IPS-18a (cell line): ENCODE results near the gene CTIF.

Experiments used
- H3K27ac ChIP-seq: one replicate; pipeline ENCODE4 v1.5.1; 2013; ENCODE audit warnings: low read length
- H3K27me3 ChIP-seq: one replicate; pipeline ENCODE4 v1.6.1; 2013; ENCODE audit warnings: mild to moderate bottlenecking, low read length; ENCODE audit not compliant: control insufficient read depth, insufficient read depth
- H3K36me3 ChIP-seq: one replicate; pipeline ENCODE4 v1.6.1; 2013; ENCODE audit warnings: low read depth, low read length; ENCODE audit not compliant: control insufficient read depth
- H3K4me1 ChIP-seq: one replicate; pipeline ENCODE4 v1.6.1; 2013; ENCODE audit warnings: low read depth, low read length; ENCODE audit not compliant: control insufficient read depth
- H3K4me3 ChIP-seq: one replicate; pipeline ENCODE4 v1.5.1; 2013; ENCODE audit warnings: low read length
- H3K9ac ChIP-seq: one replicate; pipeline ENCODE4 v1.6.1; 2013; ENCODE audit warnings: mild to moderate bottlenecking, low read length, moderate library complexity
- H3K9me3 ChIP-seq: one replicate; pipeline ENCODE4 v1.6.1; 2013; ENCODE audit warnings: low read depth, low read length; ENCODE audit not compliant: control insufficient read depth

Gene CTIF

DNA sequence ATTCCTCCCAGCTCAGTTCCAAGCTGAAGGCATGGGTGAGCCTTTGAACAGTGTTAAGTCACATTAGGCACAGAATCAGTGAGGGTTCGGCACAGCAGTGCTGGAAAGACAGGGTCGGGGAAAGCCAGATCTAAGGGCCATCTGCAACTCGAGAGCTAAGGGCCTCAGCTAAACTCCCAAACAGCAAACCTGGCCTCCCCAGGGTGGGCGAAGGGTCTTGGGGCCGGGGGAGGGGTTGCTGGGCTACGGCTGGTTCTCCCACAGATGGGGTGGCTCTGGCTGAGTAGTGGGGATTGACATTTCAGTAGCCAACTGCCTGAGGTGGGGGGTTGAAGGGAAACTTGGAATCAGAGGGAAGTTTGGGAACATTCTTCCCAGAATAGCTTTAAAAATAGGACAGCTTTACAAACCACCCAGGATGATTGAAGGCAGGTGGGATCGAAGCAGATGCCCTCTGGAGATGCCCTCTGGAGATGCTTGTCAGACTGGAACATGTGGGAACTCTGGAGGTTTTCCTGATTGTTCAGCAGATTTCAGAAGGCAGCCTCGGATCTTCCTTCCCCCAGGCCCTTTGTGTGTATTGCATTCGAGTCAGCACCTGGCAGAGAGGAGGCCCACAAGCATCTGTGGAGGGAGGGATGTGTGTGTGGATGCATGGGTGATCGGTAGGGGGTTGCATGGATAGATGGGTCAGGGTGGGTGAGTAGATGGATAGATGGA lies 255.6 kb downstream of the CTIF start:
- no peaks in the 10 kb centered on the region for H3K27me3 ChIP-seq
- H3K9ac ChIP-seq: no peak overlapping the region
- H3K27ac ChIP-seq: no peak overlapping the region
- no peaks in the 10 kb centered on the region for H3K4me1 ChIP-seq
- H3K36me3 ChIP-seq: no peaks in the 10 kb centered on the region
- no peak overlapping the region for H3K4me3 ChIP-seq
- H3K9me3 ChIP-seq: no peaks in the 10 kb centered on the region

DNA sequence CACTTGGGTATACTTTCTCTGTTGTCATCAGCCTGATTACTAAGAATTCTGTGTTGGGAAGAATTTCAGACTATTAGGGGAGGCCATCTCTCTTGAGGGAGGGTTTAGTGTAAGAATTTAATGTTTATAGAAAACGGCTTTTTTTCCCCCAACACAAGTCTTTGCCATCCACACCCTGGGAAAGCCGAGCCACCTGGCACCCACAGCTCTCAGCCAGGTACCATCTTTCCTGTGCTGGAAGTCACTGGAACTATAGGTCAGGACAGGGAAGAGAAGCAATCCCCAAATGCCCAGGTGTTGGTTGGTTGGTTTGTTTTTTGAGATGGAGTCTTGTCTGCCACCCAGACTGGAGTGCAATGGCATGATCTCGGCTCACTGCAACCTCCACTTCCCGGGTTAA lies 256.9 kb downstream of the CTIF start:
- Histone ChIP-seq H3K36me3 (no peaks in the 10 kb centered on the region), H3K9me3 (no peaks in the 10 kb centered on the region), H3K27me3 (no peaks in the 10 kb centered on the region), H3K4me1 (no peaks in the 10 kb centered on the region), H3K27ac (no peak overlapping the region), H3K9ac (no peak overlapping the region), H3K4me3 (no peak overlapping the region)

DNA sequence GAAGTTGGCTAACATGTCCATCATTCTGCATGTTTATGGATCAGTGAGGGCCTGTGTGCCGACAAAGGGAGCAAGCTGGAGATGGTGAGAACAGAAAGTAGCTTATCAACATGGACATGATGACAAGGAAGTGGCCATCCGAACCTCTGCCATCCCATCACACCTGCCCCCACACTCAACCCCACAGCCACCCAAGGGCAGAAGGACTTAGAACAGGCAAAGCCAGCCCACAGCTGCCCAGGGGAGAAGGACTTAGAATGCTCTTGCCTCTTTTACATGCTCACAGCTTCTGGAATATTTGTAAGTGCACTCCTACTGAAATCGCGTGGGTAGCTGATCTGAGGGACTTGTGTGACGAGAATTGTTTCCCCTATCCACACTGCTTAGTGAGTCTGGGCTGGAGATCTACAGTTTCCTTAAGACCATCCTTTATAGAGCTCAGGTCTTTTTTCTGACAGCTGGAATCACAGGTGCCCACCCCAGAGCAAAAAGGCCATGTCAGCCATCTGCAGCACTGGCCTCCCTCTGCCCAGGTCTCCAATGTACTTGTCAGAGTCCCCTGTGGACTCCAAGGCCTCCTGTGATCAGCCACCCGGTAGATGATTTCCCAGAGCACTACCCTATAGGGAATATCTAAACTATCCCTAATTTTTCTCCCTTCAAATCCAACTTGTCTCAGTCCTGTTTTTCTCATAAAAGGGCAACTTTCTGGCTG lies 257.8 kb downstream of the CTIF start:
- H3K4me3 ChIP-seq: no peak overlapping the region
- H3K9ac ChIP-seq: no peak overlapping the region
- no peaks in the 10 kb centered on the region for H3K36me3 ChIP-seq
- H3K27me3 ChIP-seq: no peaks in the 10 kb centered on the region
- no peak overlapping the region for H3K27ac ChIP-seq
- no peaks in the 10 kb centered on the region for H3K4me1 ChIP-seq
- no peaks in the 10 kb centered on the region for H3K9me3 ChIP-seq

DNA sequence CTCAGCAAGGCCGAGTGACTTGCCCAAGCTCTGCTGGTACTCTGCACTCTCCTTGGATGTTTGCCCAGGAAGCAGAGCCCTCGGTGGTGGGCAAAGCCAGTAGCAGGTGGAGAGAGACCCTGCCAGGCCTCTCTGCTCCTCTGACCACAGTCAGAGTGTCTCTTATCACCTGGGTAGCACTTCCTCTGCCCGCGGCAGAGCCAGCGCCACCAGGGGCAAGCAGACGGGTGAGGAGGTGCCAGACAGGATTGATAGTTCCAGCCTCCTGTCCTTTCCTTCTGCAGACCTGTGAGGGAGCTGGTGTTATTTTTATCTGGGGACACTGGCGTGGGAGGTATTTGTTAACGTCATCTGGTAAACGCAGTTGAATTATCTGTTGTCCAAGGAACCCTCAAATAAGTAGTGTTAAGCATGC lies 259.0 kb downstream of the CTIF start:
- Histone ChIP-seq H3K4me3 (no peak overlapping the region), H3K9ac (no peak overlapping the region)

DNA sequence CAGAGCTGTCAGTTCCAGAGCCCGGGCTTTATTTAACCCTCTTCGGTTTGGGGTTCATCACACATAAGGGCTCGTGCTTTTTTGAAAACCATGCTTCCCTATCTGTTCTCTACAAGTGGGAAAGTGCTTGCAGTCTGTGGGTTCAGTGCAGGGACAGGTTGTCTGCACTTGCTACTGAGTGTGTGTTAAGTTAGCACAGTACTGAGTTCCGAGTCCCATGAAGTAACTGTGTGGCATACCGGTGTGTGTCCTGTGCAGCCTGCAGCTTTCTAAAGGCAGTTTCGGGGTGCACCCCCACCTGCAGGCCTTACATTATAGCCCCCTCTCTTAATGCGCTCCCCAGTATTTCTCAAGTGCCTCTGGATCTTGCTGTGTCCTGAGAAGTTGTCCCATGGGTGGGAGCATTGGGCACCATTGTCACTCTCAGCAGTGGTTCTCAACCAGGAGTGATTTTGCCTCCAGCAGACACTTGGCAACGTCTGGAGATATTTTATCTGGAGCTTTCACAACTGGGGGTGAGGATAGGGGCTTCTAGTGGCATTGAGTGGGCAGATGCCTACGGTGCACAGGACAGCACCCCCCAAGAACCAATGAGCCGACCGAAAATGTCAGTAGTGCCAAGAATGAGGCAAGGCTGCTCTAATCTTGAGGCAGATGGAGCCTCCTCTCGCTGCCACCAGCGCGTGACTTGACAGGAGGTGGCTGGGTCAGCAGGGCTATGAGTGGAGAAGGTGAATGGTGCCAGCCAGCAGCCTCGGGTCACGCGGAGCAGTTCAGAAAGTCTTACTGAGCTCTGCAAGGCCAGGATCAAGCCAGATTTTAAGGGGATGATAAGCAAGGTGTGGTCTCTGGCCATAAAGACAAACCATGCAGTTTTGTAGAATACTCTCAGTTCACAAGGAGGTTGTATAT lies 259.8 kb downstream of the CTIF start:
- no peak overlapping the region for H3K4me3 ChIP-seq
- no peaks in the 10 kb centered on the region for H3K27me3 ChIP-seq
- no peaks in the 10 kb centered on the region for H3K36me3 ChIP-seq
- H3K4me1 ChIP-seq: no peaks in the 10 kb centered on the region
- H3K9me3 ChIP-seq: no peaks in the 10 kb centered on the region
- no peak overlapping the region for H3K9ac ChIP-seq
- no peak overlapping the region for H3K27ac ChIP-seq

More for the DNA sequence above, 259.0 kb downstream of the CTIF start:
- no peaks in the 10 kb centered on the region for H3K36me3 ChIP-seq
- no peak overlapping the region for H3K27ac ChIP-seq
- H3K4me1 ChIP-seq: no peaks in the 10 kb centered on the region
- H3K27me3 ChIP-seq: no peaks in the 10 kb centered on the region
- no peaks in the 10 kb centered on the region for H3K9me3 ChIP-seq

DNA sequence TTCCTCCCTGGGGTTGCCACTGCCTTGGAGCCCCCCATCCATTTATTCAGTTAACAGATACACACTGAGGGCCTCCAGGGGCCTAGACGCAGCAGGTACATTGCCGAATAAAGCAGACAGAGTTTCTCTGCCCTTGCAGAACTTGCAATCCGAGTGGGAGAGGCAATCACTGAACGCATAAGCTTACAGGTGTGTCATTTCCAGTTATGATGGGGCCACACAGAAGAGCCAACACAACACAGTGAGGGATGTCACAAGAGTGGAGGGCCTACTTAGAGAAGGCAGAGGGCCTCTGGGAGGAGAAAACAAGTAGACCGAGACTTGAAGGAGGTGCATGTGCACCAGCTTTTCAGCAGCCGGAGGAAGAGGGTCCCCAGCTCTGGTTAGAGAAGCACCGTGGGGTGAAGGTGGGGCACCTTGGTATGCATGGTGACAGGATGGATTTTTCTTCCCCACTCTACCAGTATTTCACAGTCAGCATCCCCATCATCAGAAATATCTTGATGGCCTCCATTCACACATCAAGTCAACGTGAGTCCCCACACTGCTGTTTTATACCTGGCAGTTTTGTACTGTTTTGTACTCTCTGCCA lies 261.0 kb downstream of the CTIF start:
- Histone ChIP-seq H3K27me3 (no peaks in the 10 kb centered on the region), H3K4me1 (no peaks in the 10 kb centered on the region), H3K9ac (no peak overlapping the region), H3K4me3 (no peak overlapping the region), H3K27ac (no peak overlapping the region), H3K36me3 (no peaks in the 10 kb centered on the region), H3K9me3 (no peaks in the 10 kb centered on the region)

DNA sequence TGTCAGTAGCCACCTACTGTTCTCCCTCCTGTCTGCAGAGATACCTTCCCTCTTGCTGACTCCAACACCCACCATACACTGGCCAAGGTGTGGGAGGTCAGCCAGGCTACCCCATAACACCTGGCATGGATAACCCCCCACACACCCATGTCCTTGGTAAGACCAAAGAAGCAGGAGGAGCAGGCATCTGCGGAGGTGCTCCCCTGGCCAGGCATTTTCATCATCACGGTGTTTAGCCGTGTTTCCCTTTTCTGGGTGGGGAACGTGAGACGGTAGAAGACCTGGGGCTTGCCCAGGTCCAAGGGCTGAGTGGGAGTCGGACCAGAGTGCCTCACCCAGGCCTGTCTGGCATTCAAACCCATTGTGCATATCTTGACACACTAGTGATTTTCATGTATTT lies 261.6 kb downstream of the CTIF start:
- Histone ChIP-seq H3K9me3 (no peaks in the 10 kb centered on the region), H3K27ac (no peak overlapping the region), H3K36me3 (no peaks in the 10 kb centered on the region), H3K9ac (no peak overlapping the region), H3K4me3 (no peak overlapping the region), H3K4me1 (no peaks in the 10 kb centered on the region), H3K27me3 (no peaks in the 10 kb centered on the region)

DNA sequence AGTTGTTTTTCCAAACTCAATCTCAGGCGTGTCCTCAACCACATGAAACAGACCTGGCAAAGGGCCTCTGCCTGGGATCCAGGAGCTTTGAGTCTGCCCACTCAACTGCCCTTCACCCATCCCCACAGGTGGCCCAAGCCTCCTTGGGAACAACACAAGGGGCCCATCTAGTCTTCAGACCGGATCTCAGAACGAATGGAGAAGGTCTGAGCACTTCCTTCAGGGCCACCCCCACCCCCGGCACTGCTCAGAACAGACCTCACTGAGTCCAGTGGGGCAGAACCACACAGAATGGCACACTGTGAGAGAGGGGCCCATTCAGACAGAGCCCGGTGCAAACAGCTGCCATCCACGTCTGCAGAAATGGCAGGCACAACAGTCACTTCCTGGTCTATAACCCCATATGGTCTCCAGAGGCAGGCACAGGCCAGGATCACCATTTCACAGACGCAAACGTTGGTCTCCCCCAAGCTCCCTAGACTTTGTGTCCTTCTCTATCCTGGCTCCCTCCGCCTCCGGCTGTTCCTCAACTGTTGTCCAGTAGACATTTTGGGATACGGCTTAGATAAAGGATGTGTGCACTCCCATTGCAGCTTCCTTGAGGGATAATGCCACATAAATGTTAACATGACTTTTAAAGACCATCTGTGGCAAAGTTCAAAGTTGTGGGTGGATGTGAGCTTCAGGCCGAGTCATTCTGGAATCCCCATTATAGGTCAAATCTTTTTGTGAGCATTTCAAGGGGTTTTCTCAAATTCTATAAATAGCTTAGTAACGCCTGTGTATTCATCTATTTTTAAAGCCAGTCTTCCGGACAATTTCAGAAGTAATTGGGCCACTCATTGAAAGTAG lies 262.3 kb downstream of the CTIF start:
- Histone ChIP-seq H3K4me1 (no peaks in the 10 kb centered on the region), H3K9me3 (no peaks in the 10 kb centered on the region), H3K27me3 (no peaks in the 10 kb centered on the region), H3K27ac (no peak overlapping the region), H3K36me3 (no peaks in the 10 kb centered on the region), H3K4me3 (no peak overlapping the region), H3K9ac (no peak overlapping the region)

DNA sequence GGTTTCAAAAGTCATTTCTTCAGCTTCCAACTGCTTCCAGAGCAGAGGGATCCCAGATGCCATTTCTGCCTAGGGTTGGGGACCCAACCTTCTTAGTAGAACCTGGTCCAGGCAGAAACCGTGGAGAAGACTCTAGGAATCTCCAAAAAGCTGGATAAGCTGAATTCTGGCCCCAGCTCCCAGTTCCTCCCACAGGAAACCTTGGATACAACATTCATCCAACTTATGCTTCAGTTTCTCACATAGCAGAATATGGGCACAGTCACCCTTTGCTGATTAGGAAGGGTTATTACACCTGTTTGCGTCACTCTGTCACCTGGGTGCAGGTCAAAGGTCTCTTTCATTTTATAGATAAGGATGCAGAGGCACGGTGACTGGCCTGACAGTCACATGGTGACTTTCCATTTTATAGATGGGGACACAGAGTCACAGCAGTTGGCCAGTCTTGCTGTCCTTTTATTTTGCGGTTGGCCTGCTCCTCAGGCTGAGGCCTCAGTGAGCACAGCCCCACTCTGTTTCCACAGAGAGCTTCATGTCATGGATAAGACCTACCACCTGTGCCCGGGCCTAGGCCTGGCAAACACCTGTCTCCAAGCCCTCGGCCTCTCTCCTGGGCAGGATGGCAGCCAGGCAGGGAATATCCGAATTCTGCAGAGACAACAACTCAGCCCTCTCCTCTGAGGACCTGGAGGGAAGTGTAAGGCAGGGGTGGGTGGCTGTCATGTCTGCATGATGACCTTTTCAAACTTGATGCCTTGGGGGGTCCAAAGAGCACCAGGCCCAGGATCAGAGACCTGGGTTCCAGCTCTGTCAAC lies 263.1 kb downstream of the CTIF start:
- H3K27ac ChIP-seq: no peak overlapping the region
- H3K36me3 ChIP-seq: no peaks in the 10 kb centered on the region
- no peaks in the 10 kb centered on the region for H3K9me3 ChIP-seq
- no peaks in the 10 kb centered on the region for H3K27me3 ChIP-seq
- no peak overlapping the region for H3K4me3 ChIP-seq
- no peaks in the 10 kb centered on the region for H3K4me1 ChIP-seq
- no peak overlapping the region for H3K9ac ChIP-seq

DNA sequence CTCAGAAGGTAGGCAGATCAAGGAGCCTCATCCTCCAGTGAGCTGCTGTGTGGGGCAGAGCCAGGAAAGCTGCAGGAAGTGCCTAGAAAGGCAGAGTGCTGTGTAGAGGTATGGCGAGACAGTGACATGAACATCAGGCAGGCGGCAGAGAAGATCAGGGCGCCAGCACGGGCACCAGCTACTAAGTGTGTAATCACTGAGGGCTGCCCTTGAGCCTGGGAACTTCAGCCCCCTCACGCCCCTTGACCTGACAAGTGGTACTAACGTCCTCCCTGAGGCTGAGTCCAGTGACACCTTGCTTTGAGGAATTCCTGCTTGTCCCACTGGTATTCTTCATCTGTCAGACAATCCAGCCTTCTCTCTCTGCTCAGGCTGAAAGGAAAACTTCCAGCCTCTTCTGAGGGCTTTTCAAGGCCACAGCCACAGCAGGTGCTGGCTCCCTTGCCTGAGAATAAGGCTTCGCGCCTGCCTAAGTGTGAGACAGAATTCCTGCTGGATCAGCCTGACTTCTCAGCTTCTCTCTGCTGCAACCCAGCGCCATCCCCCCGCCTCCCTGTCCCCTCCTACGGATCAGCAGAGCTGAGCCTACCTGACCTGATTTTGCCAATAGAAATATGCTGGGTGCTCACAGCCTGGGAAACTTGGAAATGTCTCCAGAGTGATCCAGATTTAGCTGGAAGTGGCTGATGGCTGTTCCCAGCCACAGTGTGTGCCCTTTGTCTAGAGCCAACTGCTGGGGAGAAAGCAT lies 263.9 kb downstream of the CTIF start:
- H3K27me3 ChIP-seq: no peaks in the 10 kb centered on the region
- no peak overlapping the region for H3K4me3 ChIP-seq
- H3K9ac ChIP-seq: no peak overlapping the region
- no peaks in the 10 kb centered on the region for H3K4me1 ChIP-seq
- no peaks in the 10 kb centered on the region for H3K36me3 ChIP-seq
- no peaks in the 10 kb centered on the region for H3K9me3 ChIP-seq
- H3K27ac ChIP-seq: no peak overlapping the region
